Coronary artery (tissue), 2 donors: Measurements from ENCODE around the gene ACMSD.
"Not testable (repeated sequence)": the region's sequence is repeated elsewhere in the genome, so short reads cannot be mapped to it uniquely, and the experiment has no call there.

Experiments
- DNase-seq: peaks from one replicate; pipeline ENCODE4 v3.0.0-alpha.2; 2017; ENCODE audit warnings: low spot score
- H3K27ac ChIP-seq, 2 donors: fragments of 200-600 bp; sonication (generic); one replicate each; pipeline ENCODE4 v1.5.1; 2016 to 2019
- H3K4me3 ChIP-seq: fragments of 200-600 bp; sonication (generic); 2 replicates; pipeline ENCODE4 v1.5.1; 2016; ENCODE audit warnings: mild to moderate bottlenecking, moderate library complexity
- CTCF ChIP-seq: fragments of 200-600 bp; sonication (generic); IDR thresholded peaks from one replicate; pipeline ENCODE4 v1.5.1; 2019; ENCODE audit warnings: antibody characterized with exemption

The ACMSD gene

DNA sequence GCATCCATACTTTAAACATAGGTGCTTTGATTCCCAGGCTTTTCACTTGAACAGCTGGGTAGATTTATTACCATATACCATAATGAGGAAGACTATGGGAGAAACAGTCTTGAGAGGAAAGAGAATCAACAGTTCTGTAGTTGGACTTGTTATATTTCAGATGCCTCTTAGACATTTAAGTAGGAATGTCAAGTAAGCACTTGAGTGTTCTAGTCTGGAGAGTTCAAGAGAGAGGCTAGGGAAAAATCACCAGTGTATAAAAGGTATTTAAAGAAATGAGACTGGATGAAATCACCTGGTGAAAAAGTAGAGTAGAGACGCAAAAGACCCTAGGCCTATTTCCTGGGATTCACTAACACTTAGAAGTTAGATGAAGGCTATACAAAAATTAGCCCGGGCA is 66.8 kb downstream of the ACMSD start:
- Histone ChIP-seq H3K27ac (no peak overlapping the region), H3K4me3 (no peak overlapping the region)
- DNase-seq = no peak
- TF ChIP-seq CTCF = no peak

GRCh38 chr2:134906726-134907125 is 68.3 kb downstream of the ACMSD start:
- no peak for TF ChIP-seq CTCF
- no peak for DNase-seq
- Histone ChIP-seq H3K4me3 (no peak overlapping the region), H3K27ac (no peak overlapping the region)

- DNase-seq, H3K4me3 ChIP-seq, H3K27ac ChIP-seq: not testable (repeated sequence)
Measured at GRCh38 chr2:134907441-134908116, 69.2 kb downstream of the ACMSD start.

GRCh38 chr2:134910763-134911399 is 72.5 kb downstream of the ACMSD start:
- no peak for TF ChIP-seq CTCF
- H3K4me3 ChIP-seq = no peak overlapping the region
- H3K27ac ChIP-seq = no peak overlapping the region
- no peak for DNase-seq

- no peak for TF ChIP-seq CTCF
- no peak for DNase-seq
- Histone ChIP-seq H3K27ac (no peak overlapping the region), H3K4me3 (no peak overlapping the region)
Measured at GRCh38 chr2:134911400-134911785, 73.0 kb downstream of the ACMSD start.

DNA sequence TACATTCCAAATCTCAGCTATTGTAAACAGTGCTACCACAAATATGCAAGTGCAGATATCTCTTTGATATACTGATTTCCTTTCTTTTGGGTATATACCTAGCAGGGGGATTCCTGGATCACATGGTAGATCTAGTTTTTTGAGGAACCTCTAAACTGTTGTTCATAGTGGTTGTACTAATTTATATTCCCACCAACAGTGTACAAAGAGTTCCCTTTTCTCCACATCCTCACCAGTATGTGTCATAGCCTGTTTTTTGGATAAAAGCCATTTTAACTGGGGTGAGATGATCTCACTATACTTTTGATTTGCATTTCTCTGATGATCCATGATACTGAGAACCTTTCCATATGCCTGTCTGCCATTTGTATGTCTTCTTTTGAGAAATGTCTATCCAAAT is 73.9 kb downstream of the ACMSD start:
- no peak for TF ChIP-seq CTCF
- no peak for DNase-seq
- no peak overlapping the region for H3K27ac ChIP-seq
- H3K4me3 ChIP-seq = no peak overlapping the region

- DNase-seq = peak; percentile 75
- peak overlapping the region; percentile 94 to 97 for H3K27ac ChIP-seq
- TF ChIP-seq CTCF = no peak
- peak overlapping the region; percentile 94 for H3K4me3 ChIP-seq
Measured at GRCh38 chr2:134917360-134917865, 79.0 kb downstream of the ACMSD start.
